DND-41 (cell line): ENCODE measurements around the gene SH3RF3.
"Not testable (repeated sequence)": the region's sequence is repeated elsewhere in the genome, so short reads cannot be mapped to it uniquely, and the experiment has no call there.

Experiments
- ATAC-seq: fragments of 200-7000 bp; cut with Tn5 transposase; 3 replicates; pipeline ENCODE4 v1.9.1; 2021; ENCODE audit warnings: low read depth; ENCODE audit not compliant: insufficient read depth
- DNase-seq: peaks from one replicate; pipeline ENCODE4 v3.0.0-alpha.2; 2020
- H2AFZ ChIP-seq: 2 replicates; pipeline ENCODE4 v1.6.0; 2012; ENCODE audit warnings: low read depth, low read length
- H3K27ac ChIP-seq: 2 replicates; pipeline ENCODE4 v1.5.1; 2012; ENCODE audit warnings: low read length, inconsistent platforms
- H3K27me3 ChIP-seq: fragments of 200-600 bp; sonication (generic); 2 replicates; pipeline ENCODE4 v1.6.0; 2012; ENCODE audit warnings: low read length, mild to moderate bottlenecking, inconsistent platforms; ENCODE audit not compliant: insufficient read depth, poor library complexity
- H3K36me3 ChIP-seq: 2 replicates; pipeline ENCODE4 v1.5.1; 2012; ENCODE audit warnings: low read length, inconsistent platforms; ENCODE audit not compliant: insufficient read depth
- H3K4me1 ChIP-seq: 2 replicates; pipeline ENCODE4 v1.5.1; 2012; ENCODE audit warnings: mild to moderate bottlenecking, low read length; ENCODE audit not compliant: insufficient read depth
- H3K4me2 ChIP-seq: 2 replicates; pipeline ENCODE4 v1.6.0; 2012; ENCODE audit warnings: mild to moderate bottlenecking, moderate library complexity, low read length, inconsistent platforms; ENCODE audit not compliant: insufficient read depth
- H3K4me3 ChIP-seq, 2 experiments: fragments of 200-600 bp in 1 of 2; shearing (Covaris generic) in 1 of 2; 2 replicates each; pipeline ENCODE4 v1.5.1; 2012 to 2016; ENCODE audit warnings: inconsistent platforms in 2 of 2, low read length in 2 of 2, mild to moderate bottlenecking in 2 of 2, low read depth in 1 of 2, moderate library complexity in 1 of 2
- H3K79me2 ChIP-seq: 2 replicates; pipeline ENCODE4 v1.6.0; 2012; ENCODE audit warnings: low read length, inconsistent platforms; ENCODE audit not compliant: insufficient read depth
- H3K9ac ChIP-seq: 2 replicates; pipeline ENCODE4 v1.6.0; 2012; ENCODE audit warnings: low read depth, mild to moderate bottlenecking, inconsistent platforms, low read length, moderate library complexity
- H3K9me3 ChIP-seq: 2 replicates; pipeline ENCODE4 v1.5.1; 2012; ENCODE audit warnings: low read length, moderate library complexity, mild to moderate bottlenecking, inconsistent platforms; ENCODE audit not compliant: insufficient read depth, severe bottlenecking
- H4K20me1 ChIP-seq: 2 replicates; pipeline ENCODE4 v1.6.0; 2012; ENCODE audit warnings: low read length; ENCODE audit not compliant: insufficient read depth
- EZH2 ChIP-seq: IDR thresholded peaks from 3 replicates; pipeline ENCODE4 v1.6.1; 2012; ENCODE audit warnings: borderline replicate concordance, low read depth, mild to moderate bottlenecking, moderate library complexity, low read length, inconsistent platforms; ENCODE audit not compliant: severe bottlenecking
- TF ChIP-seq, protein P1 (sequence below): IDR thresholded peaks from 2 replicates; pipeline ENCODE4 v1.5.1; 2012; ENCODE audit warnings: borderline replicate concordance, low read length, moderate library complexity, mild to moderate bottlenecking; ENCODE audit not compliant: poor library complexity, severe bottlenecking; ENCODE audit errors: extremely low read depth

Gene SH3RF3

GRCh38 chr2:109220860-109221259 is 91.9 kb downstream of the SH3RF3 start:
- Histone ChIP-seq H3K9me3 (no peaks in the 10 kb centered on the region), H3K4me3 (no peak overlapping the region), H4K20me1 (peaks cover 34% of the 10 kb centered on the region), H2AFZ (no peak overlapping the region), H3K79me2 (no peaks in the 10 kb centered on the region), H3K27me3 (peaks cover 67% of the 10 kb centered on the region), H3K27ac (no peak overlapping the region), H3K4me1 (peaks cover 18% of the 10 kb centered on the region), H3K4me2 (no peak overlapping the region), H3K9ac (no peak overlapping the region), H3K36me3 (no peaks in the 10 kb centered on the region)
- peak; percentile 42 for TF ChIP-seq EZH2
- TF ChIP-seq, protein P1, sequence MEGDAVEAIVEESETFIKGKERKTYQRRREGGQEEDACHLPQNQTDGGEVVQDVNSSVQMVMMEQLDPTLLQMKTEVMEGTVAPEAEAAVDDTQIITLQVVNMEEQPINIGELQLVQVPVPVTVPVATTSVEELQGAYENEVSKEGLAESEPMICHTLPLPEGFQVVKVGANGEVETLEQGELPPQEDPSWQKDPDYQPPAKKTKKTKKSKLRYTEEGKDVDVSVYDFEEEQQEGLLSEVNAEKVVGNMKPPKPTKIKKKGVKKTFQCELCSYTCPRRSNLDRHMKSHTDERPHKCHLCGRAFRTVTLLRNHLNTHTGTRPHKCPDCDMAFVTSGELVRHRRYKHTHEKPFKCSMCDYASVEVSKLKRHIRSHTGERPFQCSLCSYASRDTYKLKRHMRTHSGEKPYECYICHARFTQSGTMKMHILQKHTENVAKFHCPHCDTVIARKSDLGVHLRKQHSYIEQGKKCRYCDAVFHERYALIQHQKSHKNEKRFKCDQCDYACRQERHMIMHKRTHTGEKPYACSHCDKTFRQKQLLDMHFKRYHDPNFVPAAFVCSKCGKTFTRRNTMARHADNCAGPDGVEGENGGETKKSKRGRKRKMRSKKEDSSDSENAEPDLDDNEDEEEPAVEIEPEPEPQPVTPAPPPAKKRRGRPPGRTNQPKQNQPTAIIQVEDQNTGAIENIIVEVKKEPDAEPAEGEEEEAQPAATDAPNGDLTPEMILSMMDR, result no peak
- DNase-seq, result no peak
- ATAC-seq, result no peak

DNA sequence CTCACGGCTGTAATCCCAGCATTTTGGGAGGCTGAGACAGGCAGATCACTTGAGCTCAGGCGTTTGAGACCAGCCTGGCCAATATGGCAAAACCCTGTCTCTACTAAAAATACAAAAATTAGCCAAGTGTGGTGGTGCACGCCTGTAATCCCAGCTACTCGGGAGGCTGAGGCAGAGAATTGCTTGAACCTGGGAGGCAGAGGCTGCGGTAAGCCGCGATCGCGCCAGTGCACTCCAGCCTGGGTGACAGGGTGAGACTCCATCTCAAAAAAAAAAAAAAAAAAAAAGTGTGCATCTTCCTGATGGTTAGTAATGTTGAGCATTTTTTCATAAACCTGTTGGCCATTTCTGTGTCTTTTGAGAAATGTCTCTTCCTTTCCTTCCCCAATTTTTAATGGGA is 92.3 kb downstream of the SH3RF3 start:
- not testable (repeated sequence) for H3K27ac ChIP-seq, H3K79me2 ChIP-seq, H3K36me3 ChIP-seq, H3K4me2 ChIP-seq, H2AFZ ChIP-seq, H3K9ac ChIP-seq, ATAC-seq, DNase-seq, H3K4me3 ChIP-seq, H3K9me3 ChIP-seq
- peaks cover 18% of the 10 kb centered on the region for H3K4me1 ChIP-seq
- H3K27me3 ChIP-seq, result peaks cover 67% of the 10 kb centered on the region
- H4K20me1 ChIP-seq, result peaks cover 30% of the 10 kb centered on the region

GRCh38 chr2:109222422-109222821 is 93.4 kb downstream of the SH3RF3 start:
- Histone ChIP-seq H4K20me1 (peaks cover 20% of the 10 kb centered on the region), H3K36me3 (no peaks in the 10 kb centered on the region), H3K4me1 (peaks cover 11% of the 10 kb centered on the region), H2AFZ (no peak overlapping the region), H3K9me3 (no peaks in the 10 kb centered on the region), H3K27me3 (peaks cover 67% of the 10 kb centered on the region), H3K4me3 (no peak overlapping the region), H3K4me2 (no peak overlapping the region), H3K79me2 (no peaks in the 10 kb centered on the region), H3K27ac (no peak overlapping the region), H3K9ac (no peak overlapping the region)
- DNase-seq (no peak), ATAC-seq (no peak)
- TF ChIP-seq, protein P1, result no peak
- TF ChIP-seq EZH2, result no peak

DNA sequence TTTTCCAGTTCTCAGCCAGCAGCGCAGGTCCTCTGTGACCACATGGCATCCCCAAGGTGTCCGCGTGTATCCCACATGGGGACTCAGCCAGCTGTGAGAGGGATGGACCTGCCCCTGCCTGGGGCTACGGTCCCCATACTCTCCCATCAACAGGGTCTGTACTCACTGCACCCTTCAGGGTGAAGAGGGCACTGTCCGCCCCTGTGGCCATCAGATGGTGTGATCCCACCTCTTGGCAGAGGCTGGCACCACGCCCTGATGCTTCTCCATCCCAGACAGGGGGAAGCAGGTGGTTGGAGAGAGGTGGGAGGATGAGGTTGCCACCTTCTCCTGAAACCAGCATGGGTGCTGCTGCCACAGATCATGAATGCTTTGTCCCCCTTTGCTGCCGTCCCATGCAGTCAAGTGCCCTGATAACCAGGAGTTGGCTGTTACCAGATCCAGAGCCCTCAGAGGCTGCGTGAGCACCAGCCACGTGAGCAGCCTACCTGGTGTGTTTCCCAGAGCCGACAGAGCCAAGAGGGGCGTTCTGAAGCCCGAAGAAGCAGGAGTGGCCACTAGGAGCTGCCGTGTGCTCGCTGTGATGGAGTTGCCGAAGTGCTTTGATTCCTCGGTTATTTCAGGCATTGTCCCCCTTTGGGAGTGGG is 93.9 kb downstream of the SH3RF3 start:
- no peak overlapping the region for H3K9ac ChIP-seq
- ATAC-seq (no peak), DNase-seq (no peak)
- peaks cover 21% of the 10 kb centered on the region for H4K20me1 ChIP-seq
- H3K4me1 ChIP-seq, result peaks cover 6% of the 10 kb centered on the region
- H2AFZ ChIP-seq, result no peak overlapping the region
- no peak overlapping the region for H3K27ac ChIP-seq
- H3K9me3 ChIP-seq, result no peaks in the 10 kb centered on the region
- no peaks in the 10 kb centered on the region for H3K36me3 ChIP-seq
- H3K79me2 ChIP-seq, result no peaks in the 10 kb centered on the region
- H3K4me2 ChIP-seq, result no peak overlapping the region
- no peak overlapping the region for H3K4me3 ChIP-seq
- TF ChIP-seq, protein P1, result peak; percentile 34
- no peak for TF ChIP-seq EZH2
- H3K27me3 ChIP-seq, result peaks cover 66% of the 10 kb centered on the region
